ENCODE results near the gene GID4. TPM values are rescaled to one million over a fixed set of nuclear protein-coding genes. Genes with fewer than 3 reads are reported as not detected.

The GID4 gene
- total and polyA plus RNA-seq, 2 of the 13 experiments (the other 11 are each of a cell fraction or from before 2014, with no cell fraction given) = 4.3 to 6.1 TPM

- peak; percentile 99 for TF ChIP-seq SP2 (CRISPR knock-in tag; IDR thresholded peaks at IDR 0.05)
- peak; percentile 46; the same call in 1 of the 2 replicates for TF ChIP-seq SIN3A (IDR thresholded peaks at IDR 0.05; ENCODE audit: borderline replicate concordance, low read depth, low read length)
- TF ChIP-seq HIVEP1 (CRISPR knock-in tag; IDR thresholded peaks at IDR 0.05) = 0 out of 2 replicates have a peak, but pooled peaks have one; percentile 48
- no peak; the same call in 1 of the 2 replicates for TF ChIP-seq ZNF607 (CRISPR knock-in tag; IDR thresholded peaks at IDR 0.05; ENCODE audit: borderline replicate concordance)
- peak; percentile 46 for TF ChIP-seq GABPA (IDR thresholded peaks at IDR 0.05; ENCODE audit: low read depth, low read length)
- peak; percentile 69; the same call in 1 of the 2 replicates for TF ChIP-seq GABPA (CRISPR knock-in tag; IDR thresholded peaks at IDR 0.05; ENCODE audit: low read depth)
- no peak for TF ChIP-seq SETDB1 (CRISPR knock-in tag; IDR thresholded peaks at IDR 0.05; ENCODE audit: borderline replicate concordance)
- peak; percentile 73 for TF ChIP-seq ZNF710 (CRISPR knock-in tag; IDR thresholded peaks at IDR 0.05; ENCODE audit: borderline replicate concordance)
- no peak for TF ChIP-seq NAIF1 (CRISPR knock-in tag; IDR thresholded peaks at IDR 0.05; ENCODE audit: borderline replicate concordance)
- peak; percentile 71 to 83 for TF ChIP-seq POLR2A (IDR thresholded peaks at IDR 0.05; ENCODE audit: insufficient read depth in 1 of 2, low read depth in 2 of 2, low read length in 2 of 2)
- no peak for TF ChIP-seq SMAD9 (CRISPR knock-in tag; IDR thresholded peaks at IDR 0.05)
- TF ChIP-seq REPIN1 (CRISPR knock-in tag; IDR thresholded peaks at IDR 0.05; ENCODE audit: borderline replicate concordance, low read depth) = peak; percentile 78
- TF ChIP-seq ZNF24 (IDR thresholded peaks at IDR 0.05) = no peak
- no peak for TF ChIP-seq ZNF432 (CRISPR knock-in tag; IDR thresholded peaks at IDR 0.05; ENCODE audit: borderline replicate concordance)
- peak; percentile 84 for TF ChIP-seq ZNF350 (CRISPR knock-in tag; IDR thresholded peaks at IDR 0.05; ENCODE audit: borderline replicate concordance, low read depth)
- TF ChIP-seq ATF2 (CRISPR knock-in tag; IDR thresholded peaks at IDR 0.05) = 0 out of 2 replicates have a peak, but pooled peaks have one; percentile 60
- peak; percentile 65; the same call in 1 of the 2 replicates for TF ChIP-seq NFKBIZ (CRISPR knock-in tag; IDR thresholded peaks at IDR 0.05)
- no peak for TF ChIP-seq ZNF382 (CRISPR knock-in tag; IDR thresholded peaks at IDR 0.05; ENCODE audit: borderline replicate concordance)
- TF ChIP-seq ZNF629 (CRISPR knock-in tag; conservative IDR thresholded peaks at IDR 0.05) = 0 out of 2 replicates have a peak, but pooled peaks have one; percentile 11
- TF ChIP-seq ARID5B (CRISPR knock-in tag; IDR thresholded peaks at IDR 0.05) = peak; percentile 44; the same call in 1 of the 2 replicates
- no peak for TF ChIP-seq EEA1 (CRISPR knock-in tag; IDR thresholded peaks at IDR 0.05; ENCODE audit: borderline replicate concordance)
- TF ChIP-seq ZNF224 (CRISPR knock-in tag; IDR thresholded peaks at IDR 0.05) = no peak
- TF ChIP-seq DRAP1 (CRISPR knock-in tag; IDR thresholded peaks at IDR 0.05) = peak; percentile 52; the same call in 1 of the 2 replicates
These were observed at the start of gene GID4, which contains the start of gene ATPAF2 (continued) for GRCh38 chr17:18038861-18039534.

Measured in HepG2 (cell line).